IMR-90 (cell line): ENCODE results near the gene NUP88. TPM values are rescaled to one million over a fixed set of nuclear protein-coding genes. Genes with fewer than 3 reads are reported as not detected.

ENCODE experiments used
- ATAC-seq: fragments of 200-7000 bp; cut with Tn5 transposase; 2 replicates; pipeline ENCODE4 v1.9.1; 2020; ENCODE audit warnings: low read depth, mild to moderate bottlenecking, moderate library complexity
- BruUV-seq: library from RNA; stranded (reverse); fragments of 400-500 nt; replicated peaks from 2 replicates; lab custom pipeline; 2021; lab: Mats Ljungman, UMichigan
- CTCF ChIA-PET: fragments of 300-600 bp; formaldehyde crosslinking; extraction: SDS; loops from one replicate; lab custom pipeline; 2021; ENCODE audit warnings: antibody characterized with exemption; lab: Yijun Ruan, JAX
- POLR2A ChIA-PET: fragments of 300-600 bp; sonication (Branson Sonifier 250); formaldehyde crosslinking; loops from one replicate; lab custom pipeline; 2022; ENCODE audit warnings: antibody characterized with exemption; ENCODE audit not compliant: unreplicated experiment; lab: Charles Lee
- DNase-seq: peaks from one replicate; pipeline ENCODE4 v3.0.0; 2013
- H2AFZ ChIP-seq: replicated peaks from 2 replicates; pipeline ENCODE3; 2013; ENCODE audit warnings: low read length, mild to moderate bottlenecking; ENCODE audit not compliant: poor library complexity
- H2AK5ac ChIP-seq: 2 replicates; pipeline ENCODE4 v1.6.1; 2013; ENCODE audit warnings: low read depth, low read length, inconsistent platforms
- H2AK9ac ChIP-seq: replicated peaks from 2 replicates; pipeline ENCODE3; 2013; ENCODE audit warnings: mild to moderate bottlenecking, low read depth, low read length, moderate library complexity; ENCODE audit not compliant: poor library complexity
- H2BK120ac ChIP-seq: 2 replicates; pipeline ENCODE4 v1.6.1; 2013; ENCODE audit warnings: low read depth, low read length, inconsistent platforms
- H2BK15ac ChIP-seq: 3 replicates; pipeline ENCODE4 v1.6.1; 2013; ENCODE audit warnings: low read depth, low read length, inconsistent platforms
- H2BK20ac ChIP-seq: 2 replicates; pipeline ENCODE4 v1.6.1; 2013; ENCODE audit warnings: low read depth, mild to moderate bottlenecking, inconsistent platforms, low read length, moderate library complexity
- H2BK5ac ChIP-seq: 2 replicates; pipeline ENCODE4 v1.6.1; 2013; ENCODE audit warnings: mild to moderate bottlenecking, low read depth, low read length, inconsistent platforms; ENCODE audit not compliant: poor library complexity, severe bottlenecking
- H3K14ac ChIP-seq: replicated peaks from 2 replicates; pipeline ENCODE4 v1.6.1; 2013; ENCODE audit warnings: low read depth, low read length, inconsistent platforms
- H3K18ac ChIP-seq: 2 replicates; pipeline ENCODE4 v1.6.1; 2013; ENCODE audit warnings: low read depth, low read length, control low read depth
- H3K23ac ChIP-seq: 2 replicates; pipeline ENCODE4 v1.6.1; 2013; ENCODE audit warnings: low read depth, low read length, inconsistent platforms
- H3K27ac ChIP-seq: 2 replicates; pipeline ENCODE4 v1.5.1; 2013; ENCODE audit warnings: mild to moderate bottlenecking, control low read depth, low read length; ENCODE audit not compliant: insufficient read depth
- H3K27me3 ChIP-seq: 2 replicates; pipeline ENCODE4 v1.6.1; 2013; ENCODE audit warnings: low read length; ENCODE audit not compliant: control insufficient read depth, insufficient read depth
- H3K36me3 ChIP-seq: 2 replicates; pipeline ENCODE4 v1.6.1; 2013; ENCODE audit warnings: low read length, mixed read lengths; ENCODE audit not compliant: control insufficient read depth, insufficient read depth
- H3K4ac ChIP-seq: 2 replicates; pipeline ENCODE4 v1.6.1; 2013; ENCODE audit warnings: low read depth, low read length, inconsistent platforms
- H3K4me1 ChIP-seq: 2 replicates; pipeline ENCODE4 v1.6.1; 2013; ENCODE audit warnings: low read length, mixed read lengths; ENCODE audit not compliant: control insufficient read depth, insufficient read depth
- H3K4me2 ChIP-seq: 2 replicates; pipeline ENCODE4 v1.6.1; 2013; ENCODE audit warnings: low read depth, mild to moderate bottlenecking, control low read depth, low read length, moderate library complexity
- H3K4me3 ChIP-seq: 2 replicates; pipeline ENCODE4 v1.5.1; 2013; ENCODE audit warnings: low read depth, mild to moderate bottlenecking, control low read depth, low read length, moderate library complexity; ENCODE audit not compliant: insufficient read depth
- H3K56ac ChIP-seq: 2 replicates; pipeline ENCODE4 v1.6.1; 2013; ENCODE audit warnings: low read length, inconsistent platforms; ENCODE audit not compliant: insufficient read depth; ENCODE audit errors: extremely low read depth
- H3K79me1 ChIP-seq, 2 experiments: 2 replicates each; pipeline ENCODE4 v1.6.1; 2013; ENCODE audit warnings: low read length in 2 of 2, inconsistent platforms in 1 of 2, low read depth in 1 of 2
- H3K9ac ChIP-seq: 2 replicates; pipeline ENCODE4 v1.6.1; 2013; ENCODE audit warnings: low read depth, low read length, control low read depth
- H3K9me1 ChIP-seq: 2 replicates; pipeline ENCODE4 v1.6.1; 2013; ENCODE audit warnings: low read length, inconsistent platforms; ENCODE audit not compliant: insufficient read depth
- H3K9me3 ChIP-seq: 2 replicates; pipeline ENCODE4 v1.6.1; 2013; ENCODE audit warnings: low read length; ENCODE audit not compliant: control insufficient read depth, insufficient read depth
- H4K20me1 ChIP-seq: 2 replicates; pipeline ENCODE4 v1.6.1; 2013; ENCODE audit warnings: low read length, inconsistent platforms; ENCODE audit not compliant: insufficient read depth
- H4K5ac ChIP-seq: 2 replicates; pipeline ENCODE4 v1.6.1; 2013; ENCODE audit warnings: mild to moderate bottlenecking, low read depth, low read length, control low read depth
- H4K8ac ChIP-seq, 2 experiments: 2 replicates each; pipeline ENCODE4 v1.6.1; 2013; ENCODE audit warnings: low read depth in 2 of 2, low read length in 2 of 2, control low read depth in 1 of 2, inconsistent platforms in 1 of 2
- H4K91ac ChIP-seq: 2 replicates; pipeline ENCODE4 v1.6.1; 2013; ENCODE audit warnings: low read depth, low read length, inconsistent platforms; ENCODE audit not compliant: insufficient read depth
- BHLHE40 ChIP-seq: fragments of 150-350 bp; IDR thresholded peaks from 2 replicates; pipeline ENCODE4 v1.6.1; 2016; ENCODE audit warnings: mild to moderate bottlenecking, low read depth, low read length
- CEBPB ChIP-seq: IDR thresholded peaks from 2 replicates; pipeline ENCODE4 v1.6.1; 2012; ENCODE audit warnings: low read depth, low read length, improper control_type of control experiment
- CHD1 ChIP-seq: IDR thresholded peaks from 2 replicates; pipeline ENCODE4 v1.6.1; 2012; ENCODE audit warnings: low read depth, low read length, improper control_type of control experiment
- FOS ChIP-seq: fragments of 150-350 bp; IDR thresholded peaks from 2 replicates; pipeline ENCODE4 v1.6.1; 2016; ENCODE audit warnings: low read depth, low read length
- MAFK ChIP-seq: IDR thresholded peaks from 2 replicates; pipeline ENCODE4 v1.6.1; 2012; ENCODE audit warnings: low read depth, low read length, improper control_type of control experiment
- MAZ ChIP-seq: IDR thresholded peaks from 2 replicates; pipeline ENCODE4 v1.6.1; 2012; ENCODE audit warnings: low read depth, mild to moderate bottlenecking, low read length, improper control_type of control experiment, moderate library complexity, borderline replicate concordance
- MXI1 ChIP-seq: IDR thresholded peaks from 2 replicates; pipeline ENCODE4 v1.6.1; 2012; ENCODE audit warnings: low read depth, mild to moderate bottlenecking, low read length, moderate library complexity, borderline replicate concordance
- NFE2L2 ChIP-seq: fragments of 150-350 bp; IDR thresholded peaks from 2 replicates; pipeline ENCODE4 v1.6.1; 2016; ENCODE audit warnings: low read depth, mild to moderate bottlenecking, low read length
- POLR2A ChIP-seq: IDR thresholded peaks from 2 replicates; pipeline ENCODE4 v1.6.1; 2012; ENCODE audit warnings: mild to moderate bottlenecking, low read depth, low read length
- RAD21 ChIP-seq: IDR thresholded peaks from 2 replicates; pipeline ENCODE4 v1.6.1; 2012; ENCODE audit warnings: low read length, improper control_type of control experiment
- SMC3 ChIP-seq: fragments of 150-350 bp; IDR thresholded peaks from 2 replicates; pipeline ENCODE4 v1.6.1; 2016; ENCODE audit warnings: low read depth, mild to moderate bottlenecking, antibody characterized with exemption, low read length, moderate library complexity
- WGBS, 2 experiments: methylation state at CpG; one replicate each; pipeline versions ENCODE4 v1.1.5 to v1.1.7; 2013; ENCODE audit warnings: missing lambda C conversion rate in 2 of 2; ENCODE audit not compliant: insufficient read length in 1 of 2; ENCODE audit errors: extremely low coverage in 2 of 2; 5-methylcytosine and 5-hydroxymethylcytosine counted together
- dilution Hi-C: fragments of 300-500 bp; cut with HindIII; formaldehyde crosslinking; loops from one replicate; pipeline ENCODE4 v1.14.3; 2018; ENCODE audit warnings: low sequenced_read_pairs; ENCODE audit not compliant: unreplicated experiment
- in situ Hi-C: fragments of 300-500 bp; cut with MboI; formaldehyde crosslinking; loops from 3 replicates; pipeline ENCODE4 v1.14.3; 2019; ENCODE audit warnings: low sequenced_read_pairs, inconsistent platforms, mixed read lengths
- intact Hi-C: fragments of 100-400 bp; cut with micrococcal nuclease; formaldehyde crosslinking; loops from 2 replicates; pipeline ENCODE4 v1.10.0; 2022
- polyA plus RNA-seq, 3 experiments: library from polyadenylated mRNA; depleted of rRNA; stranded (reverse); fragments of >200 nt; gene quantifications; 2 replicates each; pipeline ENCODE4 v1.2.3, GENCODE V29; 2012; ENCODE audit warnings: low replicate concordance in 1 of 3
- total RNA-seq: library from RNA; depleted of rRNA; stranded (reverse); fragments of >200 nt; gene quantifications from 2 replicates; pipeline ENCODE4 v1.2.3, GENCODE V29; 2012
- TF ChIP-seq, protein P1 (sequence below): fragments of 150-350 bp; IDR thresholded peaks from 2 replicates; pipeline ENCODE4 v1.6.1; 2016; ENCODE audit warnings: low read depth, mild to moderate bottlenecking, low read length, moderate library complexity, borderline replicate concordance
- TF ChIP-seq, protein P2 (sequence below): fragments of 150-350 bp; IDR thresholded peaks from 2 replicates; pipeline ENCODE4 v1.6.1; 2017; ENCODE audit warnings: mild to moderate bottlenecking, antibody characterized with exemption, low read length, low read depth

The NUP88 gene
- total and polyA plus RNA-seq, 2 of the 4 experiments (the other 2 are of a cell fraction): 57.0 to 83.7 TPM

DNA sequence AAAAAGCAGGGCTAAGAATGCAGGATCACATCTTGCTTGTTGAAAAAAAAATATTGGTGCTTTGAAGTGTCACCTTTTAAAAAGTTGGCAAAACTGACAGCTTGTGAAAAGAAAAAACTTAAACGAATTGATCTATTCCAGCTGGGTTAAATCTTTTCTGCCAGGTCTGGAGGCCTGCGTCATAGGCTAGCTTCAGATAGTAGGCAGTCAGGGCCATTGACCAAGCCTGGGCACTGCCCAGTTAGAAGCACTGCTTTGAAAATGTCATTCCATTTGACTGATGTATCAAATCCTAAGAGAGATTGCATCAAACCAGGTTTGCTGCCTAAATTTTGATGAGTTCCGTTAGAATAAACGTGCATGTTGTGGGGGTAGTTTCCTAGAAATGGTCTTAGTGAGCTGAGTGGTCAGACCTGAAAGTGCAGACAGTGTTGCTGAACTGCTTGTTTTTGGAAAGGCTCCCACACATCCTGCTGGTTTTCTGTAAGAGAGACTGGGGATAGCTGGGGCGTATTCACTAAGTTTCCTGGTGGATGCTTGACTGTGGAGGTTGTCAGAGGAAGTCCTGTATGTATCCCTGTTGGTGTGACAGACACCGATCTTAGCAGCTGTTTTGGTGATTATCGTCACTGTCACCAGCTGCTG is 38.8 kb downstream of the NUP88 start:
- Histone ChIP-seq H3K4me3 (no peak overlapping the region), H3K79me1 (peaks cover 2 to 3% of the 10 kb centered on the region in 2 experiments; a peak in 2 of 4 replicates), H2BK120ac (no peak overlapping the region), H4K20me1 (no peaks in the 10 kb centered on the region), H2BK20ac (no peak overlapping the region), H3K9me1 (peaks cover 5% of the 10 kb centered on the region; the same call in 1 of the 2 replicates), H4K5ac (no peak overlapping the region), H3K36me3 (peaks cover 56% of the 10 kb centered on the region), H3K23ac (no peak overlapping the region), H3K4me1 (no peaks in the 10 kb centered on the region), H4K8ac (no peak overlapping the region), H3K27me3 (no peaks in the 10 kb centered on the region), H2AFZ (no peak overlapping the region), H2BK15ac (no peak overlapping the region), H3K14ac (no peak overlapping the region), H3K18ac (no peak overlapping the region), H3K56ac (no peak overlapping the region), H3K9me3 (no peaks in the 10 kb centered on the region), H2AK5ac (no peak overlapping the region), H2AK9ac (no peak overlapping the region), H3K4me2 (no peak overlapping the region), H3K4ac (no peak overlapping the region), H3K27ac (no peak overlapping the region), H2BK5ac (no peak overlapping the region), H4K91ac (no peak overlapping the region), H3K9ac (no peak overlapping the region)
- ChIA-PET POLR2A (no interaction called here), CTCF (no interaction called here)
- in situ Hi-C loops (no loop called here), intact Hi-C loops (no loop called here), dilution Hi-C loops (no loop called here)
- DNase-seq (no peak), ATAC-seq (0 out of 2 replicates have a peak, but pooled peaks have one; percentile 21)
- no TSS peak for BruUV-seq
- TF ChIP-seq FOS (no peak), NFE2L2 (no peak), CHD1 (no peak), MXI1 (no peak), MAFK (no peak), CEBPB (no peak), MAZ (no peak), POLR2A (no peak), SMC3 (no peak), BHLHE40 (no peak), RAD21 (no peak)
- TF ChIP-seq, protein P1, sequence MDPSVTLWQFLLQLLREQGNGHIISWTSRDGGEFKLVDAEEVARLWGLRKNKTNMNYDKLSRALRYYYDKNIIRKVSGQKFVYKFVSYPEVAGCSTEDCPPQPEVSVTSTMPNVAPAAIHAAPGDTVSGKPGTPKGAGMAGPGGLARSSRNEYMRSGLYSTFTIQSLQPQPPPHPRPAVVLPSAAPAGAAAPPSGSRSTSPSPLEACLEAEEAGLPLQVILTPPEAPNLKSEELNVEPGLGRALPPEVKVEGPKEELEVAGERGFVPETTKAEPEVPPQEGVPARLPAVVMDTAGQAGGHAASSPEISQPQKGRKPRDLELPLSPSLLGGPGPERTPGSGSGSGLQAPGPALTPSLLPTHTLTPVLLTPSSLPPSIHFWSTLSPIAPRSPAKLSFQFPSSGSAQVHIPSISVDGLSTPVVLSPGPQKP: no peak
- TF ChIP-seq, protein P2, sequence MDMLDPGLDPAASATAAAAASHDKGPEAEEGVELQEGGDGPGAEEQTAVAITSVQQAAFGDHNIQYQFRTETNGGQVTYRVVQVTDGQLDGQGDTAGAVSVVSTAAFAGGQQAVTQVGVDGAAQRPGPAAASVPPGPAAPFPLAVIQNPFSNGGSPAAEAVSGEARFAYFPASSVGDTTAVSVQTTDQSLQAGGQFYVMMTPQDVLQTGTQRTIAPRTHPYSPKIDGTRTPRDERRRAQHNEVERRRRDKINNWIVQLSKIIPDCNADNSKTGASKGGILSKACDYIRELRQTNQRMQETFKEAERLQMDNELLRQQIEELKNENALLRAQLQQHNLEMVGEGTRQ: no peak
- 95% methylated on average over 2 of the region's 7 CpGs; no CpG with 5 or more reads in 1 of the 2 experiments for WGBS, 2 experiments
